Vagina (tissue), 2 donors: ENCODE measurements around the gene KRT85. TPM values are rescaled to one million over a fixed set of nuclear protein-coding genes. Genes with fewer than 3 reads are reported as not detected.
"Not testable (repeated sequence)": the region's sequence is repeated elsewhere in the genome, so short reads cannot be mapped to it uniquely, and the experiment has no call there.

Source experiments
- DNase-seq, 2 donors: peaks; one replicate each; pipeline ENCODE4 v3.0.0-alpha.2; 2017; ENCODE audit errors: extremely low spot score in 2 of 2
- H3K27ac ChIP-seq: fragments of 200-600 bp; sonication (generic); one replicate; pipeline ENCODE4 v1.5.1; 2019
- H3K27me3 ChIP-seq: fragments of 200-600 bp; sonication (generic); one replicate; pipeline ENCODE4 v1.5.1; 2019
- H3K36me3 ChIP-seq, 2 donors: fragments of 200-600 bp; sonication (generic); one replicate each; pipeline ENCODE4 v1.5.1; 2017 to 2019
- H3K4me1 ChIP-seq: fragments of 200-600 bp; sonication (generic); one replicate; pipeline ENCODE4 v1.5.1; 2019
- H3K4me3 ChIP-seq, 2 donors: fragments of 200-600 bp; sonication (generic); 1 replicate in 1 of 2; 2 replicates in 1 of 2; pipeline ENCODE4 v1.5.1; 2016 to 2019
- H3K9me3 ChIP-seq: fragments of 200-600 bp; sonication (generic); one replicate; pipeline ENCODE4 v1.5.1; 2019
- POLR2A ChIP-seq, 2 donors: fragments of 450-650 bp; IDR thresholded peaks; one replicate each; pipeline ENCODE4 v1.6.1; 2017; ENCODE audit warnings: antibody characterized with exemption in 2 of 2, mild to moderate bottlenecking in 2 of 2, moderate library complexity in 2 of 2
- POLR2AphosphoS5 ChIP-seq, 2 donors: sonication (generic); formaldehyde crosslinking; IDR thresholded peaks; one replicate each; pipeline ENCODE4 v1.9.0; 2017; ENCODE audit warnings: antibody characterized with exemption in 2 of 2, mild to moderate bottlenecking in 2 of 2, low read depth in 1 of 2; ENCODE audit not compliant: insufficient read depth in 1 of 2
- intact Hi-C: fragments of 100-400 bp; cut with DNase I; formaldehyde crosslinking; loops from one replicate; pipeline ENCODE4 v1.15.1; 2023
- total RNA-seq: library from RNA; depleted of rRNA; stranded (reverse); fragments of >200 nt; gene quantifications from one replicate; pipeline ENCODE4 v1.2.3, GENCODE V29; 2016
- TF ChIP-seq, protein P1 (sequence below), 3 experiments: fragments of 450-650 bp in 2 of 3; fragments of 200-600 bp in 1 of 3; sonication (generic) in 1 of 3; IDR thresholded peaks; one replicate each; pipeline ENCODE4 v1.5.1; 2017 to 2019; ENCODE audit warnings: antibody characterized with exemption in 3 of 3, mild to moderate bottlenecking in 2 of 3, moderate library complexity in 2 of 3

KRT85 gene
- total RNA-seq, 1 donor from 2014 or later, result not detected

DNA sequence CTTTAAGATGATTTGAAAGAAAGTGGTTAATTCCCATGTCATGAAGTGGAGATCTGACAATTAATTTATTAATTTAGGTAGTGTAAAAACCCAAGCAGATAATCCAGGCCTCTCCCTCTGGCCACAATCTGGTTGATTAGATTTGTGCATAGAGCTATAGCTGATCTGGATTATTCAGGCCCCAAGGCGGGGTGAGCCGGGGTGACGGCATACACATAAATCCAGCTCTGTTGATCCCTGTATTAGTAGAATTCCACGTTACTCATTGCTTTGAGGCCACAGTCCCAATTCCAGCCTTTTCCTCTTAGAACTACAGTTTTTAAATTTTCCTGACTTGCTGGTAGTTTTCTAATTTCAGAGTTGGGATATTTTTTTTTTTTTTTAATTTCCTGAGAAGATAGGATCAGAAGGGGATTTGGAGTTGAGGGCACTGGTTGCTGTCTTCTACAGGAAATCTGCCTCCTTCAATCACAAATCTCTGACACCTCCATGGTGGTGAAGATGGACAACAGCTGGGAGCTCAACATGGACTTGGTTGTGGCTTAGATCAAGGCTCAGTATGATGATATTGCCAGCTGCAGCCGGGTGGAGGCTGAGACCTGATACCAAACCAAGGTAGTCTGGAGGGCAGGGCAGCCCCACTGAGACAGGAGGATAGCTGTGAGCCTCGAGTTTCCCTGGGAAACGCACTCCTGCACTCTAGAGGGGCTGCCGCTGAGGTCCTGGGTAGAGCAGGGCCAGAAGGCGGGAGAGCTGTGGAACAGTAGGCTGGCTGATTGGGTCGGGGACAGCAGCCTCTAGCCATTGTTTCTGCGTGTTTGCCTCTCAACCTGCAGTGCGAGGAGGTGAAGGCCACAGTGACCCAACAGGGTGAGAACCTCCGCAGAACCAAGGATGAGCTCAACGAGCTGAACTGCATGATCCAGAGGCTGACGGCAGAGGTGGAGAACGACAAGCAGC, 19.4 kb downstream of the KRT85 start:
- Histone ChIP-seq H3K9me3 (no peaks in the 10 kb centered on the region), H3K27ac (no peak overlapping the region), H3K4me3 (no peak overlapping the region), H3K36me3 (no peaks in the 10 kb centered on the region), H3K27me3 (no peaks in the 10 kb centered on the region), H3K4me1 (no peaks in the 10 kb centered on the region)
- no peak for DNase-seq
- TF ChIP-seq POLR2AphosphoS5 (IDR thresholded peaks at IDR 0.05; ENCODE audit: insufficient read depth in 1 of 2, low read depth in 1 of 2), result no peak
- no peak for TF ChIP-seq POLR2A (IDR thresholded peaks at IDR 0.05)
- TF ChIP-seq, protein P1, sequence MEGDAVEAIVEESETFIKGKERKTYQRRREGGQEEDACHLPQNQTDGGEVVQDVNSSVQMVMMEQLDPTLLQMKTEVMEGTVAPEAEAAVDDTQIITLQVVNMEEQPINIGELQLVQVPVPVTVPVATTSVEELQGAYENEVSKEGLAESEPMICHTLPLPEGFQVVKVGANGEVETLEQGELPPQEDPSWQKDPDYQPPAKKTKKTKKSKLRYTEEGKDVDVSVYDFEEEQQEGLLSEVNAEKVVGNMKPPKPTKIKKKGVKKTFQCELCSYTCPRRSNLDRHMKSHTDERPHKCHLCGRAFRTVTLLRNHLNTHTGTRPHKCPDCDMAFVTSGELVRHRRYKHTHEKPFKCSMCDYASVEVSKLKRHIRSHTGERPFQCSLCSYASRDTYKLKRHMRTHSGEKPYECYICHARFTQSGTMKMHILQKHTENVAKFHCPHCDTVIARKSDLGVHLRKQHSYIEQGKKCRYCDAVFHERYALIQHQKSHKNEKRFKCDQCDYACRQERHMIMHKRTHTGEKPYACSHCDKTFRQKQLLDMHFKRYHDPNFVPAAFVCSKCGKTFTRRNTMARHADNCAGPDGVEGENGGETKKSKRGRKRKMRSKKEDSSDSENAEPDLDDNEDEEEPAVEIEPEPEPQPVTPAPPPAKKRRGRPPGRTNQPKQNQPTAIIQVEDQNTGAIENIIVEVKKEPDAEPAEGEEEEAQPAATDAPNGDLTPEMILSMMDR (IDR thresholded peaks at IDR 0.05), result no peak
- intact Hi-C loops, result no loop called here

DNA sequence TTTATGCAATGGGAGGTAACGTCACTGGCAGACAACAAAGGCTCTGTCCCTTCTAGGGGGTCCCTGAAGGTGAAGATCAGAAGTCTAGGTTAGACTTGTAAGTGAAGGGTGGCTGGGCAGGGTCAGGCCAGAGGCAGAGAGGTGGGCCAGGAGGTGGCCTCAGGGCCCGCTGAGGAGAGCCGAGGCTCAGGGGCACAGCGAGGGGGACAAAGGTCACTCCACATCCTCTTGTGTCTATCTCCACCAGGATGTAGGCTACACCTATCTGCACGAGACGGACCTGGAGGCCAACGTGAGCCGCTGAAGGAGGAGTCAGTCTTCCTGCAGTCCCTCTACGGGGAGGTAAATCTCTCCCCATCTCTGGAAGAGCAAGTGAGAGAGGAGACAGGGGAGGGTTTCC, 20.3 kb downstream of the KRT85 start:
- Histone ChIP-seq H3K4me3 (no peak overlapping the region), H3K9me3 (no peaks in the 10 kb centered on the region), H3K27me3 (no peaks in the 10 kb centered on the region), H3K36me3 (no peaks in the 10 kb centered on the region), H3K27ac (no peak overlapping the region), H3K4me1 (no peaks in the 10 kb centered on the region)
- no peak for DNase-seq
- TF ChIP-seq POLR2AphosphoS5 (IDR thresholded peaks at IDR 0.05; ENCODE audit: insufficient read depth in 1 of 2, low read depth in 1 of 2) (no peak), POLR2A (IDR thresholded peaks at IDR 0.05) (no peak)
- TF ChIP-seq, protein P1 (IDR thresholded peaks at IDR 0.05), result no peak
- intact Hi-C loops, result no loop called here

DNA sequence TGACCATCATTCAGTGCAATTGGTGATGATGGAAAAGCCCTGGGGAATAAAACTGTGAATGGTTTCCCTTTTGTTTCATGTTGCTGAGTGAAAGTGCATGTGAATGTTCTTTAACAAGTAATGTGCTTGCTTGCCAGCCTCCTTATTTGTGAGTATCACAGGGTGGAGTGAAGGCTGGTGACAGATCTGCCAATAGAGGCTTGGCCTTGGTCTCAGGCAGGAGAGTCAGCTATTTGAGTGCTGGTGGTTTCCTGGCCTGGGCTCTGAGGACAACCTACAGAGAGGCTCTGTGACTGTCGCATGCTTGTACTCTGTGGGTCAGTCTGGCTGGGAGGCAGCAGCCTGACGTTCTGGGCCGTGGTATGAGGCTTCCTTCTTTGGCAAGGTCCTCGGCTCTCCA, 20.7 kb downstream of the KRT85 start:
- Histone ChIP-seq H3K4me3 (no peak overlapping the region), H3K27me3 (no peaks in the 10 kb centered on the region), H3K36me3 (no peaks in the 10 kb centered on the region), H3K4me1 (no peaks in the 10 kb centered on the region), H3K27ac (no peak overlapping the region), H3K9me3 (no peaks in the 10 kb centered on the region)
- intact Hi-C loops, result no loop called here
- TF ChIP-seq POLR2A (IDR thresholded peaks at IDR 0.05) (no peak), POLR2AphosphoS5 (IDR thresholded peaks at IDR 0.05; ENCODE audit: insufficient read depth in 1 of 2, low read depth in 1 of 2) (no peak)
- TF ChIP-seq, protein P1 (IDR thresholded peaks at IDR 0.05), result no peak
- no peak for DNase-seq

DNA sequence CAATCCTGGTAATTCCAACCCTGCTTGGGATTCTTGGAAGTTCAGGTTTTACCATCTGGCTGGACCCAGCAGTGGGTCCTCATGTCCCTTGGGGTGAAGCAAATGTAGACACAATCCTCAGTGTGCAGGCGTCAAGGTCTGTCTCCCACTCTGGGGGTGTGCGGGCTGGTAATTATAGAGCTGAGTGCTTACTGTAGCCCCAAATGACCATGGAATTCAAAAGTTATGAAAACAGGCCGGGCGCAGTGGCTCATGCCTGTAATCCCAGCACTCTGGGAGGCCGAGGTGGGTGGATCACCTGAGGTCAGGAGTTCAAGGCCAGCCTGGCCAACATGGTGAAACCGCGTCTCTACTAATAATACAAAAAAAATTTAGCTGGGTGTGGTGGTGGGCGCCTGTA, 22.2 kb downstream of the KRT85 start:
- H3K4me1 ChIP-seq, intact Hi-C loops: not testable (repeated sequence)

DNA sequence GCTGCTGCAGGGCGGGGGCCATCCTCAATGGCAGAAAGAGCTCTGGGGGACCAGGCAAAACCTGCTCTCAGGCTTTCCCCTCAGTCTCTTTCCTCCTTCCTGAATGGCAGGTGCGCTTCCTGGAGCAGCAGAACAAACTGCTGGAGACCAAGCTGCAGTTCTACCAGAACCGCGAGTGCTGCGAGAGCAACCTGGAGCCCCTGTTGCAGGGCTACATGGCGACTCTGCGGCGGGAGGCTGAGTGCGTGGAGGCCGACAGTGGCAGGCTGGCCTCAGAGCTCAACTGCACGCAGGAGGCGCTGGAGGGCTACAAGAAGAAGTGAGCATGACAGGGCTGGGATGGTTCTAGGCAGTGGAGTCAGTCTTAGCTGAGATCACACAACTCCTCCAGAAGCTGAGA, 23.2 kb downstream of the KRT85 start:
- Histone ChIP-seq H3K27ac (no peak overlapping the region), H3K27me3 (no peaks in the 10 kb centered on the region), H3K4me1 (no peaks in the 10 kb centered on the region), H3K9me3 (no peaks in the 10 kb centered on the region), H3K36me3 (no peaks in the 10 kb centered on the region), H3K4me3 (no peak overlapping the region)
- no peak for DNase-seq
- TF ChIP-seq POLR2A (IDR thresholded peaks at IDR 0.05) (no peak), POLR2AphosphoS5 (IDR thresholded peaks at IDR 0.05; ENCODE audit: insufficient read depth in 1 of 2, low read depth in 1 of 2) (no peak)
- TF ChIP-seq, protein P1 (IDR thresholded peaks at IDR 0.05), result no peak
- intact Hi-C loops, result no loop called here

More for the DNA sequence above, 22.2 kb downstream of the KRT85 start:
- H3K4me3 ChIP-seq, DNase-seq, H3K9me3 ChIP-seq, H3K36me3 ChIP-seq, H3K27me3 ChIP-seq, H3K27ac ChIP-seq: not testable (repeated sequence)
